ENCODE results near the gene C1orf159.
"Not testable (repeated sequence)": the region's sequence is repeated elsewhere in the genome, so short reads cannot be mapped to it uniquely, and the experiment has no call there.

Gene C1orf159

DNA sequence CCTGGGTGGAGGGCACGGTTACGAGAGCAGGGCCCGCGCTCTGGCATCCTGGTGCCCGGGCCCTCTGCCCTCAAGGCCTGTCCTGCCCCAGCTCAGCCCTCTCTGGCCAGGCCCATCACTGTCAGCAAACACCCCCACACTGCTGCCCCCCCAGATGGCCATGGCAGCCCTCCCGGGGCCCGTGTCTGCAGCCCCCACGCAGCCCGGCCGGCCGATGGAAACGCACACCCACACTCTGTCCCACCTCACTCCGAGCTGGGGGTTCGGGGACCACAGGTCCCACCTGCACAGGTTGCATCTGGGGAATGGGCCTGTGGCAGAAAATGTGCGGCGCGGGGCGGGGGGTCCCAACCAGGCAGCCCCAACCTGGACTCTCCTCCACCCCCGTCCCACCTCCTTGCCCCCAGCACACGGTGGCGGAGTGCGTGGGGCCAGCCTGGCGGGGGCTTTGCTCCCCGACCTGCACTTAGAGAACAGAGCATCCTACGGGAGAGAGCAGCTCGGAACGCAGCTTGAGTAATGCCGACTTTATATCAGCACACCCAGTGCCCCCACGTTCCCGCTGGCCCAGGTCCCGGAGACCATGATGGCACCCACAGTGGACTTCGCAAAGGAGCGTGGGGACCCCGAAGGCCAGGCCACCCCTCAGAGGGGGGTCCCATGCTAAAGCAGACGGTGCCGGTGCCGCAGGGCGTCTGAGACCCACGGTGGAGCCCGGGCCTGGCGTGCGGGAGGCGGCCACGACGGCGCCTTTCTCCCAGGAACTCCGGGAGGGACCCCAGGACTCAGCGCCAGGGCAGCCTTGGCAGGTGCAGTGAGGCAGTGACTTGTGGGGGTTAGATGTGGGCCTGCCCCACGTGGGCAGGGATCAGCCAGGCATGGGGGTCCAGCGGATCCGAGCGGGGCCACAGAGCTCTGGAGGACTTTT, 34.3 kb downstream of the C1orf159 start:
- no peak for DNase-seq (ENCODE audit: low read depth, low spot score)

DNA sequence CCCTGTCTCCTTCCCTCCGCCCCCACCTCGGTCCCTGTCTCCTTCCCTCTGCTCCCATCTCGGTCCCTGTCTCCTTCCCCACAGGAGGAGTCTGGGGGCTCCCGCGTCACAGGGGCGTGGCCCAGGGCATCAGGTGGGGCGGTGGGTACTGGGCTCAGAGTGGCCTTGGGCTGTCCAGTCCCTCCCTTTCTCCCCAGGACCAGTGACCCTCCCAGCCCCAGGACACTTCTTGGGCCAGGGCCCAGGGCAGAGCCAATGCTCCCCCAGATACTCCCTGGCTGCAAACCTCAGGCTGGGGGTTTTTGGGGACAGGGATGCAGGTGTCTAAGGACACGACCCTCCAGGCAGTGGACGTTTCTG, 35.0 kb downstream of the C1orf159 start:
- DNase-seq (ENCODE audit: low read depth, low spot score): no peak

DNA sequence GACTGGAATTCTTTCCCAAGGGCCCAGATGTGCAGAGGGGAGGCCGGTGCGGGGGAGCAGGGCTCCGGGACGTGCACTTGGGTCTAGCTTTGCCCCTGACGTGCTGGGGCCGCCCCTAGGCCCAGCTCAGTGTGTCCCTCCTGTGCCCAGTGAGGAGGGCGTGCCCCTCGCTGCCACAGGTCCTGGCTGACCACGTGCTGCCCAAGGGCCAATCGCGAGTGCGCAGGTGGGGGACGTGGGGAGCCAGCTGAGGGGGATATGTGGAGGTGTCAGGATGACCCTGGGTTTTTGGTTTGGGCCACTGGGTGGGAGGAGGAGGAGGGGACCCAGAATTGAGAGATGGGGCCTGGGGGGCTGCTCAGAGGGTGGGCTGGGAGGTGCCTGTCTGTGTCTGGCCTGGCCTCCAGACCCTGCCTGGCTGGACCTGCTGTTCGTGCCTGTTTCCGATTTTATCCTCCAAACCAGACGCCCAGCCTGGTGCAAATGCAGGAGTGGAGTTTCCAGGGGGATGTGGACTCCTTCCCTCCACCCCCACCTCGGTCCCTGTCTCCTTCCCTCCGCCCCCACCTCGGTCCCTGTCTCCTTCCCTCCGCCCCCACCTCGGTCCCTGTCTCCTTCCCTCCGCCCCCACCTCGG, 35.6 kb downstream of the C1orf159 start:
- peak; percentile 82 for DNase-seq (ENCODE audit: low read depth, low spot score)

DNA sequence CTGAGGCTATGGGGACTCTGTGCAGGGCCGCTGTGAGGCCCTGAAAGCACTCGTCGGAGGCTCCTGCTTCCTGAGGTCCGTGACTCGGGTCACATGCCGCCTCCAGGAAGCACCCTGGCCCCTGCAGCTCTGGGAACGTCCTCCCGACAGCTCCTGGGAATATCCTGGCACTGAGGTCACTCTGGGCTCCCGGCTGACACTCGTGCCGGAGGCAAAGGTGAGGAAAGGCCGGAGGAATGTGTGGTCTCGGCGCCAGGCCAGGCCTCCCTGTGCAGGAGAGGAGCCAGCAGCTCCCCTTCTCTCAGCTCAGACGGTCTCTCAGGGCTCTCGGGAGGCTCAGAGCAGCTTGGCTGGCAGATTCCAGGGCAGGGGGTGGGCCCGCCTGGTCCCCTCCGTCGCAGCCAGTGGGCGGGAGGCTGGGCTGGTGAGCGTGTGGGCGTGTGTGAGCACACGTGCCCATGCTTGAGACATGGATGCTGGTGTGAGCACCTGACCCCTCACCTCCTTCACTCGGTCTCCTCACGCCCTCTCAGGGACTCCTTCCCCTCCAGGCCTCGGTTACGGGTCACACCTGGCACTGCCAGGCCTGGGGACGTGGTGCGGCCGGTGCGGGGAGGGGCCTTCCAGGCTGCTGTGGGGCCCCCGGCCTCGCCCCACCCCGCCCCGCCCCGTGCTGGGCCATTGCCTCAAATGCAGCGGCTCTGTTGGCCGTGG, 36.3 kb downstream of the C1orf159 start:
- peak; percentile 97 for DNase-seq (ENCODE audit: low read depth, low spot score)

DNA sequence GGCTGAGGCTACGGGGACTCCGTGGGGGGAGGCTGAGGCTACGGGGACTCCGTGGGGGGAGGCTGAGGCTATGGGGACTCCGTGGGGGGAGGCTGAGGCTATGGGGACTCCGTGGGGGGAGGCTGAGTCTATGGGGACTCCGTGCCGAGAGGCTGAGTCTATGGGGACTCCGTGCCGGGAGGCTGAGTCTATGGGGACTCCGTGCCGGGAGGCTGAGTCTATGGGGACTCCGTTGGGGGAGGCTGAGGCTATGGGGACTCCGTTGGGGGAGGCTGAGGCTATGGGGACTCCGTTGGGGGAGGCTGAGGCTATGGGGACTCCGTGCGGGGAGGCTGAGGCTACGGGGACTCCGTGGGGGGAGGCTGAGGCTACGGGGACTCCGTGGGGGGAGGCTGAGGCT, 38.5 kb downstream of the C1orf159 start:
- not testable (repeated sequence) for DNase-seq (ENCODE audit: low read depth, low spot score)

DNA sequence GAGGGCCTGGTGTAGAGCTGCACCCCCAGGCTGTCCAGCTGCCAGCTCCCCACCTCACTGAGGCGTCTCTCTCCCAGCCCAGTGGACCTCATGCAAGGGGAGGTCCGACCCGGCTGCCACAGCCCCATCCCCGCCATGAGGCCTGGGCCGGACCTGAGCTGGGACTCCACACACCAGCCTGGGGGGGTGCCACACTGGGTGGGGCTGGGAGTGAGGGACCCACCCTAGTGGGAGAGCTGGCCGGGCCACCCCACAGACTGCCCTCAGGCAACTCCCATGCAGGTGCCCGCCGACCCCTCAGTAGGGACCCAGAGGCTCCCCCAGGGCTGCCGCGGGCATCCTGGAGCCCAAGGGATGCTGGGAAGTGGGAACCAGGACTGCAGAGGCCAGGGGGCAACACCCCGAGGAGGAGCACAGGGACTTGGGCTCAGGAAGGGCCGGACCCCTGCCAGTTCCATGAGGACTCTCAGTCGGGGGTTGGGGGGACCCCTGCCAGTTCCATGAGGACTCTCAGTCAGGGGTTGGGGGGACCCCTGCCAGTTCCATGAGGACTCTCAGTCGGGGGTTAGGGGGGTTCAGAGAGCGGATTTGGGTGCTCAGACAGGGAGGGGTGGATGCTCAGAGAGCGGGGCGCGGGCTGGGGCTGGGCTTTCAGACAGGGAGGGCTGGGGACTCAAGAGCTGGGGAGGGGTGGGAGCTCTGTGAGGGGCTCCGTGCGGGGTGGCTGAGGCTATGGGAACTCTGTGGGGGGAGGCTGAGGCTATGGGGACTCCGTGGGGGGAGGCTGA, 40.5 kb downstream of the C1orf159 start:
- no peak for DNase-seq (ENCODE audit: low read depth, low spot score)

DNA sequence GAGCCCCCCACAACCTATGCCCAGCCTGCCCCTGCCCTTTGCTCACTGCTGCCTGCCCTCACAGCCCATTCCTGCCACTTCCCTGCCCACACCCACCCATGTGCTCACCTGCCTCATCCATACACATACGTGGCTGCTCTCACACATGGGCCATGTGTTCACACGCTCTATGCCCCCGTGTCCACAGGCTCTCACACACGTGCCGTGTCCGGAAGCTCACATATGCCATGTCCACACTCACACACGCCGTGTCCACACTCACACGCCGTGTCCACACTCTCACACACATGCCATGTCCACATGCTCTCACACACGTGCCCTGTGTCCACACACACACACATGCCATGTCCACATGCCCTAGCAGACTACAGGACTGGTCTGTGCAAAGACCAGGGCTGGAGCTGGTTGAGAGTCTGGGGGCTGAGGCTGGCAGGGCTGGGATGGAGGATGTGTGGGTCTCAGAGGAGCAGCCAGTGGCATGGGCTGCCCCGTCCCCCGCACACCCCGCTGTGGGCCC, 41.2 kb downstream of the C1orf159 start:
- DNase-seq (ENCODE audit: low read depth, low spot score): no peak

DNA sequence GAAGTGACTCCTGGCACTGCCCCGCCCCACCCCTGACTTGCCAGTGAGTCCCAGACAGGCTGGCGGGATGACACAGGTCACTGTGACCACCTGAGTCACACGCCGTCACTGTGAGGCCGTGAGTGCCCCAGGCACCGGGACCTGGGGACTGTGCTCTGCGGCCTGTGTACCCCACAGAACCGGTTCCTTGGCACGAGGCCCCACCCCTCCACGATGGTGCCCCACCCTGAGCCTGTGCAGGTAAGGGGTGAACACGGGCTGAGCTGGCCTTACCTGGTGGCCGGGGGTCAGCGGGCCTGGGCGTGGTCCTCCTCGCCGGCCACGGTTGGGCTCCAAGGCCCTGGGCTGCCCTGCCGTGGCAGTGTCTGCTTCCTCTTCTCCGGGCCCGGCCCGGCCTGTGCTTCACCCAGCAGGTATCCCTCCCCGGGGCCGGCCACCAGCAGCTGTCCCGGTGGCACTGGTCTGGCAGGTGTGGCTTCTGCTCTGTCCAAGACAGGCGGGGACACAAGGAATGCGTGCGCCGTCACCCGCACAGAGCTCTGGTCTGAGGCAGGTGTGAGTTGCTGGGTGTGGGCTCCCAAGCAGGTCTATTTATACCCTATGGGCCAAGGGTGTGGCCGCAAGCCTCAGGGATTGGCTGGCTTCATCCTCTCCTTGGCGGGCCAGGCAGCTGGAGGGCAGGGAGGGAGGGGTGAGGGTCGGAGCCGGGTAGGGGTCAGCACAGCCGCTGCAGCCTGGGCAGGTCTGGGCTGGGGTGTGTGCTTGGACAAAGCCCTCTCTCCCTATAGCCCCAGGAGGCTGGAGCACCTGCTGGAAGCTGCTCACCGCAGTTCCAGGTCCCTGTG, 41.9 kb downstream of the C1orf159 start, which contains the start of gene RNF223:
Gene RNF223, minus strand, starts transcription at position 564 of the 845 bp plus-strand sequence. CDS start 1,740 bp downstream, outside the sequence.
- DNase-seq (ENCODE audit: low read depth, low spot score): no peak

DNA sequence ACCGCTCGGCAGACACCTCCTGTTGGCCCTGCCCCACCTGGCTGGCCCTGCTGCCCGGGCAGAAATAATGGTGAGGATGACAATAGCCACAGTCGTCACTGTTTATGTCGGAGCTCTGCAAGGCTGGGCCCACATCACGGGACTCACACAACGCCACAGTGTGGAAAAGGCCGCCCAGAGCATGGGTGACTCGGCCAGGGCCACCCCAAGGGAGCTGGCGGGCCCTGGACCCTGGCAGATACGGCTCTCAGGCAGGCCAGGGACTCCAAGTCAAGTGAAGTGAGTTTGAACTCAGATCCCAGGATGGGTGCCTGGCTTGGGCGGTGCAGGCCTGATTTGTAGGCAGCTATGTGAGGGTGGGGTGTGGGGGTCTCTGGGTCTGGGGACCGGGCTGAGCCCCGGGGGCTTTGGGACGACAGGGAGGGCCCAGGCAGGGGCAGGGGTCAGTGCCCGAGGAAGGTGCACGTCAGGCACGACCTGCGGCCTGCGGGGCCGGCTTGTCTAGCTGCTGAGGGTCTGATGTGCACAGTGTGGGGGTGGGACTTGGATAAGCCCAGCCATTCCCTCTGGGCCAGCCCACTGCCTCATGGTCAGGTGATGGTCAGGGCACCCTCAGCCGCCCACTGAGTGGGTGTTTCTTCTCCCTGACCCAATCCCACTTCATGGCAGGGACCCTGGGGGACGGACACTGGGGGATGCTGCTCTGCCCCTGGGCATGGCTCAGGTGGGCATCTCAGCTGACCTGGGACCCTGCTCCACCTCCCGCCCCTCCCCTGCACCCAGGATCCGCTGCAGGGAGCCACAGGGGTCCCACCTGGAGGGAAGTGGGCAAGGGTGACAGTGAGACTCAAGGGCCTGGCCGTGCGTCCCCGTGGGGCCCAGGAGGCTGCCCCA, 42.8 kb downstream of the C1orf159 start:
- no peak for DNase-seq (ENCODE audit: low read depth, low spot score)

DNA sequence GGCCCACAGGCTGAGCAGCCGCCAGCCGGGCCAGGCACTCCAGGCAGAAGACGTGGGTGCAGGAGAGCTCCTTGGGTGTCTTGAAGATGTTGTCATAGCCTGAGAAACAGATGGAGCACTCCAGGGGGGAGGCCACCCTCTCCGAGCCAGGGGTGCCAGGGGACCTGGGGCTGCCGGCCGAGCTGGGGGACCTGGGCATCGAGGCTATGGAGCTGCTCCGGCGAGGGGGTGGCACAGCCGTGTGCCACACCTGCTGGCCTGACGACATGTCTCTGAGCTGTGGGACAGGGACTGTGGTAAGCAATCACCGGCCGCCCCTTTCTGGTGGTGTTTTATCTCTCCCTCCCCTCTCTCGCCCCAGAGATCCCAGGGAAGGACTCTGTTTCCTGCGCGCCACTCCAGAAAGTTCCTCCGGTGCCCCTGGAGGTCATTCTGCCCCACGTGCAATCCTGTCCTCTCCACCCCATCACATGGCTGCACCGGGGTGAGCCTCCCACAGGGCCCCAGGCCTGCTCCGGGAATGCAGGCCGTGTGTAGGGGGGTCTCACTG, 43.5 kb downstream of the C1orf159 start:
- DNase-seq (ENCODE audit: low read depth, low spot score): no peak

DNA sequence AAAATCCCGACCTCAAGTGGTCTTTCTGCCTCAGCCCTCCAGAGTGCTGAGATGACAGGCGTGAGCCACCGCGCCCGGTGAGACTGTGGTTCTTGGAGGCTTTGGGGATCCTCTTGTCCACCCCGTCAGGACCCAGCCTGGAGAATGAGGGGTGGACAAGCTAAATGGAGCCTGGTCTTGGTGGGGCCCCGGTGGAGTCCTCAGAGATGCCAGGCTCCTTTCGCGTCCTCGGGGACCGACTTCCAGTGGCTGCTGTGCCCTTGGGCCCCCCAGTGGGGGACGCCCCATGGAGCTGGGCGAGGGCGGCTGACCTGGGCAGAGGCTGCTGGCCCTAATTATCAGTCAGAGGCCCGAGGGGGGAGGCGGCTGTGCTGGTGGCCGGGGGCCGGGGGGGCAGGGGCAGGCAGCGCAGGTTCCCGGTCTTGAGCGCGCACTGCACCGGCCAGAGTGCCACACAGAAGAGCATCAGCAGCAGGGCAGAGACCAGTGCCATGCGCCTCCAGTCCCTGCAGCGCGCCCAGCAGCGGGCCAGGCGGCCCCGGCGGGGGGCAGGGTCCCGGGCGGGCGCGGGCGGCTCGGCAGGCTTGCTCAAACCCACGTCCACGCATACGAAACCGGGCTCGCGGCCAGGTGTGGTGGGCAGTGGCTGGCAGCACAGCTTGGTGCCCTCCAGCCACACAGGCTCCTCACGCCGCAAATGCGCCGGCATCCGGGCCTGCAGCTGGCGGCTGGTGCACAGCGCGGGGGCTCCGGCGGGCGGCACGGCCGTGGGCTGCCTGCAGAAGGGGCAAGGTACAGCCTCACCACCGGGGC, 44.2 kb downstream of the C1orf159 start:
- no peak for DNase-seq (ENCODE audit: low read depth, low spot score)

DNA sequence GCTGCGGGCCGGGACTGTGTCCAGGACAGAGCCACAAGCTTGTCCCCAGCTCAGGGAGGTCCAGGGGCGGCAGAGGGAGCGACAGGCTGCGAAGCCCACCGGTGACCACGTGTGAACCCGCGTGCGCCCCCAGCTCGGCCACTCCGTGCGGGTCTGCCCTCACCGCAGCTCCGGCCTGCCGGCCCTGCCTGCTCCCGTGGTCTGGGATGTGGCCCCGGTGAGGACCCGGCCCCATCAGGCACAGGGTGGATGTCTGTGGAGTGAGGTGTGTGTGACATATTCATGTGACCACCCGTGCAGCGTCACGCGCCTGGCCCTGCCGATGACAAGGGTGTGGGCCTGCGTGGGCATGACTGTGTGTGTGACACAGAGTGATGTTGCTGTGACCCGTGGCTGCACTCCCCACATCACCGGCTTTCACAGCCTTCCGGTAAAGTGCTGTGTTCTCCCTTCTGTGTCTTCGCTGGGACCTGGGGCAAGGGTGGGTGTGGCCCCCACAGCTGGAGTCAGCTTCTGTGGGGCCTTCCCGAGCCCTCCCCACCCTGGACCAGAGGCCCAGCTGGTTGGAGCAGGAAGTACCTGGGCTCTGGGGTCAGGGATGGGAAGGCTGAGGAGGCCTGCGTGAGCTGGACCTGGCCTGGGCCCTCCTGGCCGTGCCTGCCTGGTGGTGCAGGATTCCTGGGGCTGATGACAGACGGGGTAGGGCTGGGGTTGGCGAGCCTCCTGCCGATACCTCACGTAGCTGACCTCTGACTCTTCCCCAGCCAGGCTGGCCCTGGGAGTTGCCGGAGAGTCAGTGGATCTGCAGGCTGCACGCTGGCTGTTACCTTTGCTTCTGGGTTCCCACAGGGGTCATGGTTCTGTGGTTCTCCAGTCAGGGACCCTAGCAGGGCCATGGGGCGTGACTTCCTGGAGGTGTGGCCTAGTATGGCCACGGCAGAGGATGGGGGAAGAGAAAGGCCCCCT, 45.9 kb downstream of the C1orf159 start:
- no peak for DNase-seq (ENCODE audit: low read depth, low spot score)

DNA sequence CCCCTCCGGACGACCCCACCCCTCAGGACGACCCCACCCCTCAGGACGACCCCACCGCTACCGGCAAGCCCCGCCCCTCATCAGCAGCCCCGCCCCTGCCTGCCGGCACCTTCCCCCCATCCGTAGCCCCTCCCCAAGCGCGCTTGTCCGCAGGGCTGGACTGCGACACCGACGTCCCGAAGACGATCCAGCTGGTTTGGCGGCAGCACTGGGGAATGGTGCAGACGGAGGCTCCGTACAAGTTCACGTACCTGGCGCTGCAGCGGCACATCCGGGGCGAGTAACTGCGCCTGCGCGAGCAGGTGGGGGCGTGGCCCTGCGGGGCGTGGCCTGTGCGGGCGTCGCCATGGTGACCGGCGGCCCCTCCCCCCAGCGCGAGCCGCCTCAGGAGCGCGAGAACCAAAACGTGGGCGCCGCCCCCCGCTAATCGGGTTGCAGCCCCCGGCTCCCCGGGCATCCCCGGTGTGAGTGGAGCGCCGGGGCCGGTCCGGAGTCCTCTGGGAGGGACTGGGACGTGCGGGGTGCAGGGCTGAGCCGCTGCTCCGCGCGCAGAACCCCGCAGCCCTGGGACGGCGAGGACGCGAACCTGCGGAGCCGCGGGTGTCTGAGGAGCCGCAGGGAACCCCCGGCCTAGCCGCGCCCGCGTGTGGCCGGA, 46.7 kb downstream of the C1orf159 start:
- DNase-seq (ENCODE audit: low read depth, low spot score): peak; percentile 89

DNA sequence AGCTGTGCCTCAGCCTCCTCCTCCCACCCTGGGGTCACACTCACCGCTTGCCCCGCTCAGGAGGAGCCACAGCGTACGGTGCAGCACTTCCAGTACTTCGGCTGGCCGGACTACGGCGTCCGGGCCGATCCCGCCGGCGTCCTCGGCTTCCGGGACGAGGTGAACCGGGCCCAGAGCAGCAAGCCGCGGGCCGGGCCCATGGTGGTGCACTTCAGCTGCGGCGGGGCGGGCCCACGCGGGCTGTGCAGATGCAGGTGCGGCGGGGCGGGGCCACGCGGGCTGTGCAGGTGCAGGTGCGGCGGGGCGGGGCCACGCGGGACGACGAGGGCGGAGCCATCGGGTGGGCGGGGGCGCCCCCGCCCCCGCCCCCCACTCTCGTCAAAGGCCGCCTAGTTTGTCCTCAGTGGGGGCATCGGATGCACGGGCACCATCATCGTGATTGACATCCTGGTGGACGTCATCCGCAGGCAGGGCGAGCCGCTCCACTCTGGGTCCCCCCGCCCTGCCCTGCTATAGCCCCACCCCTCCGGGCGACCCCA, 47.3 kb downstream of the C1orf159 start:
- no peak for DNase-seq (ENCODE audit: low read depth, low spot score)

DNA sequence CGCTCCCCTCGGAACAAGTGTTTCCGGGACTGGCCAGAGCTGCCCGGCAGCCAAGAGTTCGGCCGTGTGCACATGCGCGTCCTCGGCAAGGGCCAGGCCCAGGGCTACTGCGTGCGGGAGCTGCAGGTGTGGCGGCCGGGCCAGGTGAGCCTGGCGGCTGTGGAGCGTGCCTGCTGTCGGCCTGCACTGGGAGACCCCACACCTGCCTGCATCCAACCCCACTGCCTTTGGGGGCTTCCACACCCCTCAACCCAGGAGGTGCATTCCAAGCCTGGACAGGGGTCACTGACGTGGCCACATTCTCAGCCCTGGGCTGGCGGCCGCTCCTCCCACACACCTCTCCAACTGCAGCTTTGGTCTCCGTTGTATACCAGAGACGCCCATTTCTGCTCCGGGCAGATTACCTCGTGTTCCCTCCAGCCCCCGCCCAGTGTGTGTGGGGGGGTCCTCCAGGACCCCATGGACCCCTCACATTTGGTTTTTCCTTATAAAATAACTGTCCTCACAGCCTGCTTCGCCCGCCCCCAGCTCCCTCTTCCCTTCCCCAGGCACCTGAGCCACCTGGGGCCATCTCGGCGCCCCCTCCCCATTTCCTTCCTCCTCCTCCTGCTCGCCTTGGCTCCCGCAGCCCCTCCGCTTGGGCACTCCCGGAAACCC, 47.9 kb downstream of the C1orf159 start:
- no peak for DNase-seq (ENCODE audit: low read depth, low spot score)

Data from astrocyte of the hippocampus (primary cell).